Measurements from ENCODE around the gene LRRC8C. TPM values are rescaled to one million over a fixed set of nuclear protein-coding genes. Genes with fewer than 3 reads are reported as not detected.

The LRRC8C gene
- total RNA-seq, 3 donors from 2014 or later: 59.0 to 78.1 (median 74.3) TPM

GRCh38 chr1:89687254-89687653 is 54.3 kb downstream of the LRRC8C start:
- DNase-seq: no peak
- ATAC-seq: peak; percentile 51 to 54
- H3K36me3 Mint-ChIP-seq (ENCODE audit: insufficient read depth): peaks cover 73% of the 10 kb centered on the region

GRCh38 chr1:89688607-89689006 is 55.7 kb downstream of the LRRC8C start:
- peak; percentile 41 to 64 for ATAC-seq
- peaks cover 8% of the 10 kb centered on the region for H3K9me3 Mint-ChIP-seq
- peaks cover 81% of the 10 kb centered on the region for H3K36me3 Mint-ChIP-seq (ENCODE audit: insufficient read depth)
- DNase-seq: no peak
- peaks cover 86% of the 10 kb centered on the region for H3K4me1 Mint-ChIP-seq (ENCODE audit: low read depth)
- H3K4me3 Mint-ChIP-seq: no peak overlapping the region
- H3K27me3 Mint-ChIP-seq (ENCODE audit: low read depth): no peaks in the 10 kb centered on the region

More at GRCh38 chr1:89687254-89687653, 54.3 kb downstream of the LRRC8C start:
- peaks cover 73% of the 10 kb centered on the region for H3K4me1 Mint-ChIP-seq (ENCODE audit: low read depth)
- H3K9me3 Mint-ChIP-seq: peaks cover 8% of the 10 kb centered on the region
- no peak overlapping the region for H3K4me3 Mint-ChIP-seq
- H3K27me3 Mint-ChIP-seq (ENCODE audit: low read depth): no peaks in the 10 kb centered on the region

- H3K36me3 Mint-ChIP-seq (ENCODE audit: insufficient read depth): peaks cover 85% of the 10 kb centered on the region
- ATAC-seq: no peak
Measured at GRCh38 chr1:89689234-89689633, 56.3 kb downstream of the LRRC8C start.

GRCh38 chr1:89690595-89690994 is 57.7 kb downstream of the LRRC8C start:
- ATAC-seq (no peak), DNase-seq (no peak)
- H3K36me3 Mint-ChIP-seq (ENCODE audit: insufficient read depth): peaks cover 79% of the 10 kb centered on the region

More at GRCh38 chr1:89689234-89689633, 56.3 kb downstream of the LRRC8C start:
- H3K9me3 Mint-ChIP-seq: peaks cover 8% of the 10 kb centered on the region
- peaks cover 90% of the 10 kb centered on the region for H3K4me1 Mint-ChIP-seq (ENCODE audit: low read depth)
- no peak for DNase-seq
- H3K27me3 Mint-ChIP-seq (ENCODE audit: low read depth): no peaks in the 10 kb centered on the region
- H3K4me3 Mint-ChIP-seq: no peak overlapping the region

GRCh38 chr1:89692601-89693521 is 59.9 kb downstream of the LRRC8C start:
- peaks cover 92% of the 10 kb centered on the region for H3K4me1 Mint-ChIP-seq (ENCODE audit: low read depth)
- H3K9me3 Mint-ChIP-seq: no peaks in the 10 kb centered on the region
- no peaks in the 10 kb centered on the region for H3K27me3 Mint-ChIP-seq (ENCODE audit: low read depth)
- ATAC-seq (no peak), DNase-seq (no peak)
- H3K4me3 Mint-ChIP-seq: no peak overlapping the region
- H3K36me3 Mint-ChIP-seq (ENCODE audit: insufficient read depth): peaks cover 64% of the 10 kb centered on the region

More at GRCh38 chr1:89690595-89690994, 57.7 kb downstream of the LRRC8C start:
- Mint-ChIP-seq H3K27me3 (ENCODE audit: low read depth) (no peaks in the 10 kb centered on the region), H3K4me1 (ENCODE audit: low read depth) (peaks cover 92% of the 10 kb centered on the region), H3K9me3 (peaks cover 5% of the 10 kb centered on the region), H3K4me3 (no peak overlapping the region)

- Mint-ChIP-seq H3K9me3 (no peaks in the 10 kb centered on the region), H3K27me3 (ENCODE audit: low read depth) (no peaks in the 10 kb centered on the region), H3K36me3 (ENCODE audit: insufficient read depth) (peaks cover 60% of the 10 kb centered on the region), H3K4me1 (ENCODE audit: low read depth) (peaks cover 95% of the 10 kb centered on the region), H3K4me3 (no peak overlapping the region)
- DNase-seq (no peak), ATAC-seq (peak; percentile 13 to 23)
Measured at GRCh38 chr1:89695847-89696246, 62.9 kb downstream of the LRRC8C start.

- ATAC-seq: no peak
- Mint-ChIP-seq H3K36me3 (ENCODE audit: insufficient read depth) (peaks cover 60% of the 10 kb centered on the region), H3K27me3 (ENCODE audit: low read depth) (no peaks in the 10 kb centered on the region), H3K4me1 (ENCODE audit: low read depth) (peaks cover 93% of the 10 kb centered on the region), H3K4me3 (no peak overlapping the region), H3K9me3 (no peaks in the 10 kb centered on the region)
- no peak for DNase-seq
Measured at GRCh38 chr1:89697383-89697782, 64.5 kb downstream of the LRRC8C start.

- H3K27me3 Mint-ChIP-seq (ENCODE audit: low read depth): no peaks in the 10 kb centered on the region
- H3K36me3 Mint-ChIP-seq (ENCODE audit: insufficient read depth): peaks cover 59% of the 10 kb centered on the region
- H3K9me3 Mint-ChIP-seq: no peaks in the 10 kb centered on the region
- H3K4me3 Mint-ChIP-seq: no peak overlapping the region
- no peak for ATAC-seq
- no peak for DNase-seq
- H3K4me1 Mint-ChIP-seq (ENCODE audit: low read depth): peaks cover 92% of the 10 kb centered on the region
Measured at GRCh38 chr1:89698020-89698560, 65.2 kb downstream of the LRRC8C start.

- ATAC-seq (no peak), DNase-seq (no peak)
- Mint-ChIP-seq H3K4me3 (peak overlapping the region; percentile 67), H3K27me3 (ENCODE audit: low read depth) (no peaks in the 10 kb centered on the region), H3K36me3 (ENCODE audit: insufficient read depth) (peaks cover 58% of the 10 kb centered on the region), H3K4me1 (ENCODE audit: low read depth) (peaks cover 90% of the 10 kb centered on the region), H3K9me3 (no peaks in the 10 kb centered on the region)
Measured at GRCh38 chr1:89698624-89699023, 65.7 kb downstream of the LRRC8C start.

- peak; percentile 16 to 28 for ATAC-seq
- Mint-ChIP-seq H3K36me3 (ENCODE audit: insufficient read depth) (peaks cover 59% of the 10 kb centered on the region), H3K4me3 (peak overlapping the region; percentile 47), H3K9me3 (peaks cover 5% of the 10 kb centered on the region), H3K27me3 (ENCODE audit: low read depth) (no peaks in the 10 kb centered on the region), H3K4me1 (ENCODE audit: low read depth) (peaks cover 81% of the 10 kb centered on the region)
- DNase-seq: no peak
Measured at GRCh38 chr1:89699451-89699986, 66.6 kb downstream of the LRRC8C start.

GRCh38 chr1:89701746-89702241 is 68.9 kb downstream of the LRRC8C start:
- Mint-ChIP-seq H3K9me3 (peaks cover 5% of the 10 kb centered on the region), H3K4me3 (no peak overlapping the region)
- DNase-seq: peak; percentile 42

GRCh38 chr1:89702520-89703045 is 69.7 kb downstream of the LRRC8C start:
- ATAC-seq (no peak), DNase-seq (no peak)
- H3K9me3 Mint-ChIP-seq: peaks cover 5% of the 10 kb centered on the region
- peaks cover 56% of the 10 kb centered on the region for H3K36me3 Mint-ChIP-seq (ENCODE audit: insufficient read depth)
- peaks cover 61% of the 10 kb centered on the region for H3K4me1 Mint-ChIP-seq (ENCODE audit: low read depth)
- H3K4me3 Mint-ChIP-seq: no peak overlapping the region
- H3K27me3 Mint-ChIP-seq (ENCODE audit: low read depth): no peaks in the 10 kb centered on the region

More at GRCh38 chr1:89701746-89702241, 68.9 kb downstream of the LRRC8C start:
- no peaks in the 10 kb centered on the region for H3K27me3 Mint-ChIP-seq (ENCODE audit: low read depth)
- H3K36me3 Mint-ChIP-seq (ENCODE audit: insufficient read depth): peaks cover 58% of the 10 kb centered on the region
- H3K4me1 Mint-ChIP-seq (ENCODE audit: low read depth): peaks cover 67% of the 10 kb centered on the region
- peak; percentile 71 to 76 for ATAC-seq

- no peak for ATAC-seq
- Mint-ChIP-seq H3K9me3 (peaks cover 5% of the 10 kb centered on the region), H3K36me3 (ENCODE audit: insufficient read depth) (peaks cover 64% of the 10 kb centered on the region), H3K27me3 (ENCODE audit: low read depth) (no peaks in the 10 kb centered on the region), H3K4me3 (no peak overlapping the region), H3K4me1 (ENCODE audit: low read depth) (peaks cover 60% of the 10 kb centered on the region)
- no peak for DNase-seq
Measured at GRCh38 chr1:89703469-89703868, 70.5 kb downstream of the LRRC8C start.

GRCh38 chr1:89704014-89704413 is 71.1 kb downstream of the LRRC8C start:
- H3K27me3 Mint-ChIP-seq (ENCODE audit: low read depth): no peaks in the 10 kb centered on the region
- peaks cover 55% of the 10 kb centered on the region for H3K4me1 Mint-ChIP-seq (ENCODE audit: low read depth)
- DNase-seq: no peak
- H3K9me3 Mint-ChIP-seq: peaks cover 5% of the 10 kb centered on the region
- peaks cover 64% of the 10 kb centered on the region for H3K36me3 Mint-ChIP-seq (ENCODE audit: insufficient read depth)
- H3K4me3 Mint-ChIP-seq: no peak overlapping the region
- no peak for ATAC-seq
